HG03045 (cell line): ENCODE results near the gene CHCHD10.

Experiments used
- ATAC-seq: cut with Tn5 transposase; IDR thresholded peaks from one replicate; pipeline ENCODE4 v1.9.1; 2021; ENCODE audit warnings: mild to moderate bottlenecking, moderate library complexity; ENCODE audit not compliant: unreplicated experiment

The CHCHD10 gene

GRCh38 chr22:23767673-23768548, at the start of gene CHCHD10:
TSS of gene CHCHD10 (minus strand) at chr22:23767972. CDS start at chr22:23767874, 98 bp downstream.
- peak; percentile 54 for ATAC-seq

GRCh38 chr22:23817146-23817545, 49.4 kb upstream of the CHCHD10 start:
- ATAC-seq: no peak

- ATAC-seq: no peak
These were observed 48.6 kb upstream of the CHCHD10 start for GRCh38 chr22:23816156-23816976.

- ATAC-seq: no peak
These were observed 47.9 kb upstream of the CHCHD10 start for GRCh38 chr22:23815541-23816155.

- no peak for ATAC-seq
These were observed 44.6 kb upstream of the CHCHD10 start for GRCh38 chr22:23812378-23812777.

- ATAC-seq: no peak
These were observed 39.1 kb upstream of the CHCHD10 start for GRCh38 chr22:23806837-23807236.

- no peak for ATAC-seq
These were observed 37.1 kb upstream of the CHCHD10 start for GRCh38 chr22:23804781-23805291.

- no peak for ATAC-seq
These were observed 35.4 kb upstream of the CHCHD10 start for GRCh38 chr22:23803001-23803819.

- no peak for ATAC-seq
These were observed 34.2 kb upstream of the CHCHD10 start for GRCh38 chr22:23801886-23802377.

GRCh38 chr22:23801238-23801821, 33.6 kb upstream of the CHCHD10 start:
- no peak for ATAC-seq

GRCh38 chr22:23800297-23801237, 32.8 kb upstream of the CHCHD10 start:
- no peak for ATAC-seq

GRCh38 chr22:23796461-23796860, 28.7 kb upstream of the CHCHD10 start:
- no peak for ATAC-seq

- no peak for ATAC-seq
These were observed 25.6 kb upstream of the CHCHD10 start for GRCh38 chr22:23793326-23793725.

GRCh38 chr22:23791738-23792645, 24.2 kb upstream of the CHCHD10 start:
- no peak for ATAC-seq

GRCh38 chr22:23790819-23791737, 23.3 kb upstream of the CHCHD10 start:
- ATAC-seq: no peak

GRCh38 chr22:23789638-23790037, 21.9 kb upstream of the CHCHD10 start:
- ATAC-seq: no peak

- ATAC-seq: no peak
These were observed 21.3 kb upstream of the CHCHD10 start for GRCh38 chr22:23789121-23789520.
